Activated T-cell treated with anti-CD3 and anti-CD28 coated beads, Interleukin-2, amount 50 U/mL, for 1 hour (primary cell): ENCODE data around the gene RPS5.
A peak's percentile ranks its signal among the peaks of the same experiment; 100 is the strongest.
"Not testable (repeated sequence)": the region's sequence is repeated elsewhere in the genome, so short reads cannot be mapped to it uniquely, and the experiment has no call there.

Source experiments
- DNase-seq: peaks from one replicate; pipeline ENCODE4 v3.0.0-alpha.2; 2020

The RPS5 gene

GRCh38 chr19:58385891-58386575, 1.0 kb upstream of the RPS5 start:
- no peak for DNase-seq

- DNase-seq = no peak
Measured at GRCh38 chr19:58387338-58388174, 487 bp downstream of the RPS5 start.

GRCh38 chr19:58388175-58388526, 1.1 kb downstream of the RPS5 start:
- DNase-seq = no peak

GRCh38 chr19:58392945-58393724, 6.1 kb downstream of the RPS5 start:
- DNase-seq = no peak

GRCh38 chr19:58393725-58394033, 6.6 kb downstream of the RPS5 start:
- DNase-seq = no peak

- no peak for DNase-seq
Measured at GRCh38 chr19:58394821-58395219, 7.8 kb downstream of the RPS5 start.

GRCh38 chr19:58395220-58395978, 8.3 kb downstream of the RPS5 start, which contains the start of gene RNF225:
RNF225 (plus strand) TSS chr19:58395656; CDS start chr19:58396090, 434 bp downstream.
- DNase-seq = no peak

GRCh38 chr19:58395979-58396627, 9.0 kb downstream of the RPS5 start:
- no peak for DNase-seq

GRCh38 chr19:58396691-58397532, 9.8 kb downstream of the RPS5 start:
- DNase-seq = no peak

GRCh38 chr19:58397533-58398037, 10.5 kb downstream of the RPS5 start:
- DNase-seq = no peak

GRCh38 chr19:58398087-58398486, 11.0 kb downstream of the RPS5 start:
- no peak for DNase-seq

- no peak for DNase-seq
Measured at GRCh38 chr19:58398545-58398944, 11.5 kb downstream of the RPS5 start.

- no peak for DNase-seq
Measured at GRCh38 chr19:58399903-58400302, 12.8 kb downstream of the RPS5 start.

- DNase-seq = no peak
Measured at GRCh38 chr19:58400316-58400915, 13.3 kb downstream of the RPS5 start.

GRCh38 chr19:58400916-58401839, 14.1 kb downstream of the RPS5 start:
- DNase-seq = peak; percentile 96

- DNase-seq = no peak
Measured at GRCh38 chr19:58401840-58402421, 14.9 kb downstream of the RPS5 start.

- DNase-seq = not testable (repeated sequence)
Measured at GRCh38 chr19:58403920-58404478, 16.9 kb downstream of the RPS5 start.

- peak; percentile 22 for DNase-seq
Measured at GRCh38 chr19:58406818-58407657, 20.0 kb downstream of the RPS5 start.
